MCF 10A (cell line): Measurements from ENCODE around the gene PPCDC. TPM values are rescaled to one million over a fixed set of nuclear protein-coding genes. Genes with fewer than 3 reads are reported as not detected.

Source experiments
- BruUV-seq: library from RNA; stranded (reverse); fragments of 400-500 nt; replicated peaks from 2 replicates; lab custom pipeline; 2021; lab: Mats Ljungman, UMichigan
- CTCF ChIA-PET: fragments of 300-600 bp; sonication (Branson Sonifier 250); formaldehyde crosslinking; extraction: SDS; loops from one replicate; lab custom pipeline; 2021; ENCODE audit warnings: antibody characterized with exemption, inconsistent platforms; lab: Yijun Ruan, JAX
- POLR2A ChIA-PET: fragments of 300-600, 350-650 bp; sonication (Branson Sonifier 250); formaldehyde crosslinking; extraction: SDS; loops from one replicate; lab custom pipeline; 2020; ENCODE audit warnings: antibody characterized with exemption, inconsistent platforms; lab: Yijun Ruan, JAX
- DNase-seq: peaks from one replicate; pipeline ENCODE4 v3.0.0-alpha.2; 2018; ENCODE audit not compliant: unreplicated experiment
- H3K27ac Mint-ChIP-seq: one replicate; pipeline ENCODE4 v1.8.0; 2022; ENCODE audit warnings: mild to moderate bottlenecking, low read depth, mixed read lengths; ENCODE audit not compliant: unreplicated experiment
- H3K27me3 Mint-ChIP-seq: one replicate; pipeline ENCODE4 v1.8.0; 2022; ENCODE audit warnings: mixed read lengths; ENCODE audit not compliant: insufficient read depth, unreplicated experiment
- H3K36me3 Mint-ChIP-seq: one replicate; pipeline ENCODE4 v1.8.0; 2022; ENCODE audit warnings: mild to moderate bottlenecking, moderate library complexity, mixed read lengths; ENCODE audit not compliant: insufficient read depth, unreplicated experiment
- H3K4me1 Mint-ChIP-seq: one replicate; pipeline ENCODE4 v1.8.0; 2022; ENCODE audit warnings: mixed read lengths; ENCODE audit not compliant: insufficient read depth, unreplicated experiment
- H3K4me3 Mint-ChIP-seq: one replicate; pipeline ENCODE4 v1.8.0; 2022; ENCODE audit warnings: mild to moderate bottlenecking, moderate library complexity, mixed read lengths; ENCODE audit not compliant: unreplicated experiment
- H3K9me3 Mint-ChIP-seq: one replicate; pipeline ENCODE4 v1.8.0; 2022; ENCODE audit warnings: mixed read lengths; ENCODE audit not compliant: unreplicated experiment
- intact Hi-C: fragments of 100-400 bp; cut with micrococcal nuclease; formaldehyde crosslinking; loops from 2 replicates; pipeline ENCODE4 v1.14.1; 2022
- total RNA-seq: library from RNA; stranded (reverse); gene quantifications from 2 replicates; pipeline ENCODE4 v1.2.3, GENCODE V29; 2022
- TF ChIP-seq, protein P1 (sequence below): fragments of 200-600 bp; IDR thresholded peaks from one replicate; pipeline ENCODE4 v1.8.0; 2022; ENCODE audit warnings: antibody characterized with exemption, mild to moderate bottlenecking; ENCODE audit not compliant: unreplicated experiment

PPCDC gene
- total RNA-seq, 1 experiment from 2014 or later: 25.1 TPM

GRCh38 chr15:75097939-75098338 lies 74.5 kb downstream of the PPCDC start:
- DNase-seq: no peak
- intact Hi-C loops: no loop called here
- H3K4me1 Mint-ChIP-seq: no peaks in the 10 kb centered on the region
- H3K27me3 Mint-ChIP-seq: no peaks in the 10 kb centered on the region
- CTCF ChIA-PET: no interaction called here
- H3K36me3 Mint-ChIP-seq: no peaks in the 10 kb centered on the region
- no peak overlapping the region for H3K27ac Mint-ChIP-seq
- H3K4me3 Mint-ChIP-seq: no peak overlapping the region
- TF ChIP-seq, protein P1, sequence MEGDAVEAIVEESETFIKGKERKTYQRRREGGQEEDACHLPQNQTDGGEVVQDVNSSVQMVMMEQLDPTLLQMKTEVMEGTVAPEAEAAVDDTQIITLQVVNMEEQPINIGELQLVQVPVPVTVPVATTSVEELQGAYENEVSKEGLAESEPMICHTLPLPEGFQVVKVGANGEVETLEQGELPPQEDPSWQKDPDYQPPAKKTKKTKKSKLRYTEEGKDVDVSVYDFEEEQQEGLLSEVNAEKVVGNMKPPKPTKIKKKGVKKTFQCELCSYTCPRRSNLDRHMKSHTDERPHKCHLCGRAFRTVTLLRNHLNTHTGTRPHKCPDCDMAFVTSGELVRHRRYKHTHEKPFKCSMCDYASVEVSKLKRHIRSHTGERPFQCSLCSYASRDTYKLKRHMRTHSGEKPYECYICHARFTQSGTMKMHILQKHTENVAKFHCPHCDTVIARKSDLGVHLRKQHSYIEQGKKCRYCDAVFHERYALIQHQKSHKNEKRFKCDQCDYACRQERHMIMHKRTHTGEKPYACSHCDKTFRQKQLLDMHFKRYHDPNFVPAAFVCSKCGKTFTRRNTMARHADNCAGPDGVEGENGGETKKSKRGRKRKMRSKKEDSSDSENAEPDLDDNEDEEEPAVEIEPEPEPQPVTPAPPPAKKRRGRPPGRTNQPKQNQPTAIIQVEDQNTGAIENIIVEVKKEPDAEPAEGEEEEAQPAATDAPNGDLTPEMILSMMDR: no peak
- POLR2A ChIA-PET: no interaction called here
- no TSS peak for BruUV-seq
- H3K9me3 Mint-ChIP-seq: no peaks in the 10 kb centered on the region

- DNase-seq: no peak
- Mint-ChIP-seq H3K4me1 (no peaks in the 10 kb centered on the region), H3K27ac (no peak overlapping the region), H3K27me3 (no peaks in the 10 kb centered on the region), H3K36me3 (no peaks in the 10 kb centered on the region), H3K9me3 (no peaks in the 10 kb centered on the region), H3K4me3 (no peak overlapping the region)
- no TSS peak for BruUV-seq
- TF ChIP-seq, protein P1: no peak
- ChIA-PET POLR2A (no interaction called here), CTCF (no interaction called here)
- intact Hi-C loops: no loop called here
Observed at GRCh38 chr15:75098404-75098803, 75.0 kb downstream of the PPCDC start.

Other genes starting within 250 kb of the PPCDC start
- 50.4 and 65.3 TPM in 2 replicates for gene CSK, start 241.5 kb upstream of the PPCDC start, total RNA-seq
- gene LMAN1L, start 210.8 kb upstream of the PPCDC start, total RNA-seq: 0.23 TPM in 1 of 2 replicates, not detected in the other
- not detected in 2 replicates for gene CPLX3, start 197.0 kb upstream of the PPCDC start, total RNA-seq
- 27.6 and 31.3 TPM in 2 replicates for gene ULK3, start 180.4 kb upstream of the PPCDC start, total RNA-seq
- 64.4 and 67.7 TPM in 2 replicates for gene SCAMP2, start 150.2 kb upstream of the PPCDC start, total RNA-seq
- gene MPI, start 133.5 kb upstream of the PPCDC start, total RNA-seq: 30.8 and 31.4 TPM in 2 replicates
- gene FAM219B, start 116.7 kb upstream of the PPCDC start, total RNA-seq: 62.9 and 68.4 TPM in 2 replicates
- 295 and 339 TPM in 2 replicates for gene COX5A, start 85.5 kb upstream of the PPCDC start, total RNA-seq
- gene RPP25, start 66.8 kb upstream of the PPCDC start, total RNA-seq: 0.17 TPM in 1 of 2 replicates, not detected in the other
- 0.54 and 0.96 TPM in 2 replicates for gene SCAMP5, start 28.0 kb upstream of the PPCDC start, total RNA-seq
- gene C15orf39, start 178.3 kb downstream of the PPCDC start, total RNA-seq: 13.3 and 17.2 TPM in 2 replicates
- not detected in 2 replicates for gene GOLGA6C, start 234.7 kb downstream of the PPCDC start, total RNA-seq